GM19468 (cell line): ENCODE results near the gene UBE2J2.

Experiments used
- ATAC-seq: cut with Tn5 transposase; IDR thresholded peaks from one replicate; pipeline ENCODE4 v1.9.1; 2021; ENCODE audit warnings: mild to moderate bottlenecking, moderate library complexity, moderate number of reproducible peaks; ENCODE audit not compliant: unreplicated experiment; ENCODE audit errors: extremely low read depth

UBE2J2 gene

DNA sequence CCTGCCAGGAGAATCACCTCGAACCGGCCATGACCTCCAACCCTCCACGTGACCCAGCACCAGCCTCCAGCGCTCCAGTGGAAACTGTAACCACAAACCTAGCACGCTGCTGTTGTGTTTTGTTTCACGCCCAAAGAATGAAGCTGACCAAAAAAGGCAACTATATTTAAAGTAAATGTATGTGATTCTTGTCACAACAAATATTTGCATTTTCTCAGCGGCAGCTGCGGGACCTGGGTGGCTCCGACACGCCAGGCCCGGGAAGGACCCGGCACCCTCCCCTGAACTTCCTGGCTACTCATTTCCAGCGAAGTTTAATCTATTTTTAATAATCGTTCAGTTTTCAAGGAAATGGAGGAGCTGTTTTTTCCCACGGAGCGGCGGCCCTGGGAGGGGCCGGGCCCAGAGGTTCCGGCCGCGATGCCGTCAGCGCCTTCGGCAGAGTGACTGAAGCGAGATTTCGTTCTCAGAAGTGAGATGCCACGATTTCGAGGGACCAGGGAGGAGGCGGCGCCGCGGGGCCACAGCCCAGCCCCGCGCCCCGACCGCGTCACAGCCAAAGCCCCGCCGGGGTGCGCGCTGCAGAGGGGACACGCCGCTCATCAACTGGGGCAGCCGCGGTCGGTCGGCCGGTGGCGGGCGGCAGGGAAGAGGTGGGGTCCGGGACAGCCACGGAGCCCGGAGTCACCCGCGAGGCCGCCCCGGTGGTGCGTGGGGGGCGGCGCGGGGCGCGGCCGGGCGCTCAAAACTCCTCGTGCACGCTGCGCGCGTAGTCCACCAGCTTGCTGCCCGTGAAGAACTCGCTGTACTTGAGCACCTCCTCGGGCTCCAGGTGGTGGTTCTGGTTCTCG lies 56.7 kb downstream of the UBE2J2 start:
- ATAC-seq = no peak

DNA sequence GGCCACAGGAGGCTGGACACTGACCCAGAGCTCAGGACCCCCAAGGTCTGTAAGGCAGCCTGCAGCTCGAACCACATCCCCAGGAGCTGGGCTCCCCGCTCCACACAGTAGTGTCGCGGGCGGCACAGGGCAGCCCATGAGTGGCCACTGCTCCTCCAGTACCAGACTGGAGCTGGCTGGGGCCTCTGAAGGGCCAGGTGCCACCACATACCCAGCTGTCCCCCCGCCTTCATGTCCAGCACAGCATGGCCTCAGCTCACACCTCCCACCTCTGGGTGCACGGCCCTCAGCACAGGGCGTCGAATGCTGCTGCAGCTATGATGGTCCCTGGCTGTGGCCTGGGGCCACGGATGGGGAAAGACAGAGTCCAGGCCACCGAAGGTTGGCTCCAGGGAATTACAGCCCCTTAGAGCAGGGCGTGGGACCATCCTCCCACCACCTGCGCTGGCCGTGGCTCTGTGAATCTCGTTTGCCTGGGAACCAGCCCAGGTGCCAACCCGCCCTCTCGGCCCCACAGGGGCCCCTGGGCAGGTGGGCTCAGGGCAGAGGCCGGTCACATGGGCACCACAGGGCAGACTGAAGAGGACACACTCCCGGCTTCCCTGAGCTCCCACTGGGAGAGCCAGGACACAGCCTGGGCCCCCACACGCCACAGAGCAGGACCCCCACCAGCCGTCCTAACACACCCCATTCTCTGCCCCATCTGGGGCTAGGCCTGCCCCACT lies 57.6 kb downstream of the UBE2J2 start:
- ATAC-seq = no peak

GRCh38 chr1:1215080-1215676 lies 58.5 kb downstream of the UBE2J2 start:
- ATAC-seq = no peak

DNA sequence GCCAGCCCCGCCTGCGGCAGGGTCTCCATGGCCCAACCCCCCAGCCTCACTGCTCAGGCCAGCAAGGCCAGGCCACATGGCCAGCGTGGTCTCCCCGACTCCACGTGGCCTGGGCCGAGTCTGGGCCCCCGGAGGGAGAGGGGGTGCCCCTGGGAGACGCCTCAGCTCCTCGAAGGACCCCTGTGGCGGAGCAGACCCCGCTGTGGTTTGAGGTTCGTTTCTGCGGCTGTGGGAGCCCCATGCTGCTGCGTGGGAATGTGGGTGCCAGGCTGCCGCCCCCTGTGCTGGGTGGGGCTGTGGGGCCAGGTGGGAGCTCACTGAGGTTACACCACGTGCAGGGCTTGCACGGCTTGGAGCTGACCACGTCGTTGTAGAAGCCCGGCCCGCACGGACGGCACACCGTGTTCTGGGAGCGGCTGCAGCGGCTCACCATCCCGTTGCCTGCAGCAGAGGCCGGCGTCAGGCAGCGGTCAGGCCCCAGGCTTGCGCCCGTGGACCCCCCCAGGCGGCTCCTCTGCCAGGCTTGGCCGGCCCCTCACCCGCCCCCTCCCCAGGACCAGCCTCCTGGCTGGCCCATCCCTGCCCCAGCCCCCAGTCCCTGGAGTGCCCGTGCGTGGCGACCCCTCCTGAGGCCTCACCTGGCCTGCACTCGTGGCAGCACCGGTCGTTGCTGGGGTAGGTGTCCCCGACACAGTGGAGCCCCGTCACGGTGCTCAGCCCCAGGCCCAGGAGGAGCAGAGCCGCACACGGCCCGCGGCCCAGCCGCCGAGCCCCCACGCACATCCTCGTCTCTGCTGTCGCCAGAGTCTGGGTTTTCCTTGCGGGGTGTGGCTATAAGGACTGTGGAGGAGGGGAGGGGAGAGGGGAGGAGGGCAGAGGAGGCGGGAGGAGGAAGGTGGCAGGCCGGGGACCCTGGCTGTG lies 60.0 kb downstream of the UBE2J2 start, which contains the start of gene TNFRSF4:
Gene TNFRSF4, minus strand, starts transcription at position 809 of the 921 bp plus-strand sequence. Its CDS starts 26 bp downstream, at position 783.
- ATAC-seq = no peak

DNA sequence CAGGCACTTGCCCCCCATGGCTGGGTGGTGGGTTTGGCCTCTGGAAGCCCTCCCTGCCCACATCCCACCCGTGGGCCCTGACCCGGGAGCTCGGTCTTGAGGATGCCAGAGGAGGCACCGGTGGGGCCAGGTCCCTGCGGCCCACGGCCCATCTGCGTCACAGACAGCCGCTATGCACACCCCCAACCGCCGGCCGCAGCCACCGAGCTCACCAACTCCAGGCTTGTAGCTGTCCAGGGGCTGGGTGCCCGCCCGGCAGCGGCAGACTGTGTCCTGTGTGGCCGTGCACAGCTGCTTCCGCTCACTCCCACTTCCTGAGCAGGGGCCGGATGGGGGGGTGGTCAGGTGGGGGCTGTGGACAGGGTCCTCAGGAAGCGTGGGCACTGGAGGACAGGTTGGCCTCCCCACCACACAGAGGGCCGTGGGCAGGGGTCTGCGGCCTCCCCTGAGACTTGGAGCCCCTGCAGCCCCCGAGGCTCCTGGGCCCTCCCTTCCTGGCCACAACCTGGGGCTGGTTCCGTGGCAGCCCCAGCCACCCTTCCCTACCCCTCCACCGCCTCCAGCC lies 60.8 kb downstream of the UBE2J2 start:
- no peak for ATAC-seq

DNA sequence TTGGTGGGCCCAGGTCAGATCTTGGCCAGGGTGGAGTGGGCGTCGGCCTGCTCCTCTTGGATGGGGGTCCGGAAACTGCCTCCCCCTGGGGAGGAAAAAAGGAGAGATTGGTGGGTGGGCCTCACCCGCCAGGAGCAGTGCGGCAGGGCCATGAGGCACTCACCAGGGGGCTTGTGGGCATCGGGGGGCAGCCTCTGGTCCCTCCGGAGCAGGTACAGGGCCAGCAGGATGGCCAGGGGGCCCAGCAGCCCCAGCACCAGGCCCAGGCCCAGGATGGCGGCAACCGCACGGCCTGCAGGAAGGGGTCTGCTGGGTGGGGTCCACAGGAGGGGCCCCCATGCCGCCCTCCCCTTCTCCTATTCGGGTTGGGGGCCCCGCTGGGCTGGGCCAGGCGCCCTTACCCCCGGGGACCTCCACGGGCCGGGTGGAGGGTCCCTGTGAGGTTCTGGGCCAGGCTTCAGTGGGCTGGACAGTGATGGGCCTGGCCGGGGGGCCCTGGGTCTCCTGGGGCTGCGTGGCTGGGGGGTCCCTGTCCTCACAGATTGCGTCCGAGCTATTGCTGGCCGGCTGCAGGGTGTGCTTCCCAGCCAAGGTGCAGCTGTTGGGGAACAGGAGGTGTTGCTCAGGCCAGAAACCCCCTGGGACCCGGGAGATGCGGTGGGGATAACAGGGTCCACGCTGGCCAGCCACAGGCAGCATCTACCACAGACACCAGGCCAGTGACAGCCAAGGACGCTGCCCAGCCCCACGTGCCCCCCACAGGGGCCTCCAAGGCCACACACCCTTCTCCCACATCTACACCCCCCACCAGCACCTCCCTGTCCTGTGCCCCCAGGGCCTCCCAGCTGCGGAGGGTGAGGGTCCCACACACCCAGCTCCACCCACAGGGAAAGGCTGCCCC lies 61.9 kb downstream of the UBE2J2 start:
- no peak for ATAC-seq

DNA sequence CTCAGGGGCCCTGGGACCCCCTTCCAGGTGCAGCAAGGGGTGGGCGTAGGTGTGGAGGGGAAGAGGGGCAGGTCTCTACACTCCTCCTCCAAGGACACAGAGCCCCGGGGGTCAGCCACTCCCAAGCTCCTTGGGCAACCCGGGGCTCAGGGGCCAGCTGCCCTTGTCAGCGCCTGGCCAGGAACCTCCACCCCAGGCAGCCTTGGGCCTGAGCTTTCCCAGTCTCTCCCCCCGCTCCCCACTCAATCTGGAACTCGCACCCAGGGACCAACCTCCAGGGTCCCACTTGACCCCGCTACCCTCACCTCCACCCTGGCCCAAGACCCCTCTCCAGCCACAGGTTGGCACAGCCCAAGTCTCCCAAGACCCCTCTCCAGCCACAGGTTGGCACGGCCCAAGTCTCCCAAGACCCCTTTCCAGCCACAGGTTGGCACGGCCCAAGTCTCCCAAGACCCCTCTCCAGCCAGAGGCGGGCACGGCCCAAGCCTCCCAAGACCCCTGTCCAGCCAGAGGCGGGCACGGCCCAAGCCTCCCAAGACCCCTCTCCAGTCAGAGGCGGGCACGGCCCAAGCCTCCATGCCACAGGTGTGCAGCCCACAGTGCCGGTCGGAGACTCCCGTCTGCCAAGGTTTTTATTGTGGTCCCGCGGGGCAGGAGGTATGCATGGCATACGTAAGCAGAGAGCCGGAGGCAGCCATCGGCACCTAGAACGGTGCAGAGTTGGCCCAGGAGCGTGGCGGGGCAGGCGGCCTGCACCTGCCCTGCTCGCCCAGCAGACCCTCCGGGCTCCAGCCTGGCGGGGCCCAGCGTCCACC lies 62.7 kb downstream of the UBE2J2 start:
- no peak for ATAC-seq

DNA sequence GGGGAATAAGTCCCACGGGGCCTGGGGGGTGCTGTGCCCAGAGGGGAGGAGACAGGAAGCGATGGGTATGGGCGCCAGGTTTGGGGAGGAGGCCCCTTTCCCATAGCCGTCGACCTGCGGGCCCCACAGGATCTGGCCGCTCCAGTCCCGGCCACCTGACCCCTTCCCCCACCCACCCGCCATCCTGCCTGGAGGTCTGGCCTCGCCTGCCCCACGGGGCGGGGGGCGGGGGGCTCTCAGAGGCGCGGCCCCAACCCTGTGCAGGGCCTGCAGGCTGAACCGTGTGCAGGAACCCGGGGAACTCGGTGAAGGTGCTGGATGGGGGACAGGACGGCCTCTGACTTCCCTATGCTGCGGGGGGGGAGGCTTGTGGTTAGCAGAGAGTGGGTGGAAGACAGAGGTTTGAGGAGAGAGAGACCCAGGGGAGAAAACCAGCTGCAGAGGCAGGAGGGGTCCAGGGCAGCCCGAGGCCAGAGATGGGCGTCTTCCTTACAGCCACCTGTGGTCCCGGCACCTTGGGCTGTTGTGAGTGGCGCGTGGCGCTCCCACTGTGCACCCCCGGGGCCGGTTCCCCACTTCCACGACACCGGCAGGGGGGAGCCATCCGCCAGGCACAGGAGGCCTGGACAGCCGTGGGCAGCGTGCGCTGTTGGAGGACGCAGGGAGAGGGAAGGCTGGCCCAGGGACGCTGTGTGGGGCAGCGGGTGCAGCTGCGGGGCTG lies 64.8 kb downstream of the UBE2J2 start:
- ATAC-seq = no peak

DNA sequence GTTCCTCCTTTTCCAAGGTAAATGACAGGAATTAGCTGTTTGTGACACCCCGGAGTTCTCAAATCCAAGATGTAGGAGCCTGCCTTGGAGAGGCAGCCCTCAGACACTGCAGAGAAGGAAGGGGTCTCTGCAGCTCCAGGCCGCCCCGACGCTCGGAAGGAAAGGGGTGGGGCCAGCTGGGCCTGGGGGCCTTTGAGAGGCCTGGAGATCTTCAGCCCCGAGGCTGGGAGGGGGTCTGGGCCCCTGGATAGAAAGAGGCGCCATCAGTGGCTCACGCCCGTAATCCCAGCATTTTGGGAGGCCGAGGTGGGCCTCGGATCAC lies 66.1 kb downstream of the UBE2J2 start:
- no peak for ATAC-seq

DNA sequence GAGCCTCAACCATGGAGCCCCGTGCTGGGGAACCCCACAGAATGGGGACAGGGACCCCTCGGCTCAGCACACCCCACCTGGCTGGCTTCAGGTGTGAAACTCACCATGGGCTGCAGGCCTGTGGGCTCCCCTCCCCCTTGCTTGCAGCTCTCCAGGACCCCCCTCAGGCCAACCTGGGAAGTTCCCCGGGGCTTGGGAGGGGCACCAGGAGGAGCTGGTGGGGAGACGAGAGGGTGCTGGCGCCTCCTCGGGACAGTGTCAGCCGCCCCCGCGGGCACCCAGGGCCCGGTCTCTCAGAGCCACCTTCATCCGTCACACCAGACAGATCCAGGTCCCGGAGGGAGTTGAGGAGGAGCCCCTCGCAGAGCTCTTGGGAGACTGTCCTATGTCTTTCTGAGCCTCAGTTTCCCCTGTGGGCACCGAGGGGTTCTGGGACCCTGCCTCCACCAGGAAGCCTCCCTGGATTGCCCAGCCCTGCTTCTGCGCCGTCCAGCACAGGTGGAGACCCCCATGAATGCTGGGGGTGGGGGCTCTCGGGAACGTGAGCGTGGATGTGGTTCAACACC lies 66.6 kb downstream of the UBE2J2 start:
- no peak for ATAC-seq

- ATAC-seq = no peak
These were observed 67.2 kb downstream of the UBE2J2 start, which contains the start of gene TNFRSF18 for GRCh38 chr1:1206376-1206965. TNFRSF18 (minus strand) TSS chr1:1206592; CDS start chr1:1206571, 21 bp downstream.

- ATAC-seq = no peak
These were observed 67.8 kb downstream of the UBE2J2 start for GRCh38 chr1:1205769-1206375.

DNA sequence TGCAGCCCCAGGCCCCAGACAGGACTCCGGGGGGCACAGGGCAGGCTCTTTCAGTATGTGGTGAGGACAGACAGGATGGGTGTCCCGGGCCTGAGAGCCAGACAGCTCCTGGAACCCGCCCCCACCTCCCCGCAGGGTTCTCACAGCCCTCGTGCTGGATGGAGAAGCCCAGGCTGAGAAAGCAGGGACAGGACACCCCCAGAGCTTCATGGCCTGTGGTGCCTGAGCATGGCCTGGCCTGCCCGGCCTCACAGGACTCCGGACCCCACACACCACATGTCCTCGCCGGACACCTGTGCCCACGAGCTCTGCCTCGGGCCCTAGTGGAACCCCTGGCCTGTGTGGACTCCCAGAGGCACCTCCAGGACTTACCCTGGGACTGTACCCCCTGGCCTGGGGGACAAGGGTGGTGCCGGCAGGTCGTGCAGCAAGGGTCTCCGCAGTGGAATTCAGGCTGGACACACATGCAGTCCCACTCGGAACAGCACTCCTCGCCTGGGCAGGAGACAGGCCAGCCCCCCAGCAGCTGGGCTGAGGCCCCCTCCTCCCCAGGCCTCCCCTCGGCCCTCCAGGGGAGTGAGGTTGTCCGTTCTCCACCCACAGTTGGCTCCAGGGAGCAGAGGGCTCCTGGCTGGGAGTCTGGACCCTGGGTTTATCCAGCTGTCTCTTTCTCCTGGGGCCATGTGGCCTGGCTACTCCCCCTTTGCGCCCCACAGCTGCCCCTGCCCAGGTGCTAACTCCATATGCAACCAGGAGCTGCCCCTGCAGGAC lies 68.5 kb downstream of the UBE2J2 start:
- ATAC-seq = no peak

DNA sequence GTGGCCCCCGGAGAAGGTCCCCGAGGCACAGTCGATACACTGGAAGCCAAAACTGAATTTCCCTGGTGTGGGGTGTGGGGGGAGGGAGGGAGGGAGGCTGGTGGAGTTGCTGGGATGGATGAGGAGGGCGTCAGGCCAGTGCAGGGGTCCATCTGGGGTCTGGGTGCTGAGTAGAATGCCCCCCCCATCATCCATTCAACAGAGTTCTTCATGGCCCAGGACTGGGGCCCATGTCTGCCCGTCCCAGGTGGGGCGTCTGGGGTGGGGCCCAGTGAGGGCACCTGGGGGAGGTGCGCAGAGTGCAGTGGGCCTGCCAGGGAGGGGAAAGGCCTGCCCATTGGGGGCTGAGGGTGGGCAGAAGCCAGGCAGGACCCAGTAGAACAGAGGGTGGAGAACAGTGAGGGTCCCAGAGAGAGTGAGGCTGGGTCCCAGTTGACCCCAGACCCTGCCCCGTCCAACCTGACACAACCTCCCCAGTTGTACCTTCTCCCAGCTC lies 69.2 kb downstream of the UBE2J2 start:
- ATAC-seq = no peak
